Anterior cingulate cortex (tissue), 58 donors: ENCODE measurements around the gene SEC22C.

Source experiments
- DNase-seq, 58 donors: peaks; one replicate each; lab custom pipeline; 2025; lab: John Stamatoyannopoulos, UW

SEC22C gene

GRCh38 chr3:42501321-42501680 lies 80.5 kb downstream of the SEC22C start:
- no peak for DNase-seq

GRCh38 chr3:42500909-42501308 lies 80.9 kb downstream of the SEC22C start:
- no peak for DNase-seq

GRCh38 chr3:42500091-42500490 lies 81.7 kb downstream of the SEC22C start:
- DNase-seq: no peak

- no peak for DNase-seq
Measured at GRCh38 chr3:42499478-42499871, 82.3 kb downstream of the SEC22C start.

GRCh38 chr3:42498791-42499477 lies 82.8 kb downstream of the SEC22C start:
- peak in 42 of 58 donors; percentile 17 to 87 (median 55) for DNase-seq

GRCh38 chr3:42498034-42498433 lies 83.7 kb downstream of the SEC22C start:
- no peak for DNase-seq
